Psoas muscle (tissue), 8 donors: ENCODE results near the gene MRPL38. TPM values are rescaled to one million over a fixed set of nuclear protein-coding genes. Genes with fewer than 3 reads are reported as not detected.

Experiments
- ATAC-seq, 4 donors: fragments of 200-7000 bp; cut with Tn5 transposase; one replicate each; pipeline ENCODE4 v1.9.1; 2020; ENCODE audit warnings: moderate library complexity in 3 of 4, mild to moderate bottlenecking in 2 of 4
- DNase-seq, 2 donors: peaks; one replicate each; pipeline ENCODE4 v3.0.0-alpha.2; 2020
- H3K27ac ChIP-seq: fragments of 200-600 bp; one replicate; pipeline ENCODE4 v1.8.0; 2022
- H3K27me3 ChIP-seq, 3 donors: fragments of 200-600 bp in 1 of 3; one replicate each; pipeline versions ENCODE4 v1.6.1 to v1.8.0; 2013 to 2022; ENCODE audit warnings: low read length in 2 of 3, mild to moderate bottlenecking in 2 of 3, moderate library complexity in 1 of 3; ENCODE audit not compliant: insufficient read depth in 3 of 3
- H3K36me3 ChIP-seq, 2 donors: fragments of 200-600 bp in 1 of 2; one replicate each; pipeline versions ENCODE4 v1.6.1 to v1.8.0; 2013 to 2022; ENCODE audit warnings: low read depth in 1 of 2, mild to moderate bottlenecking in 1 of 2, moderate library complexity in 1 of 2; ENCODE audit not compliant: insufficient read depth in 1 of 2
- H3K4me1 ChIP-seq: fragments of 200-600 bp; one replicate; pipeline ENCODE4 v1.8.0; 2022
- H3K4me3 ChIP-seq: fragments of 200-600 bp; one replicate; pipeline ENCODE4 v1.8.0; 2022; ENCODE audit warnings: mild to moderate bottlenecking
- H3K9me3 ChIP-seq: fragments of 200-600 bp; one replicate; pipeline ENCODE4 v1.8.0; 2022
- WGBS, 3 donors: extraction: QIAGEN DNeasy Blood & Tissue Kit; methylation state at CpG; one replicate each; pipeline versions ENCODE4 v1.1.6 to v1.1.7; 2013; 5-methylcytosine and 5-hydroxymethylcytosine counted together
- intact Hi-C, 2 donors: fragments of 100-400 bp; cut with DNase I; formaldehyde crosslinking; loops; one replicate each; pipeline versions ENCODE4 v1.11.0 to v1.14.2; 2022
- polyA plus RNA-seq, 3 donors: library from polyadenylated mRNA; stranded (reverse); fragments of 200-250 nt; gene quantifications; one replicate each; pipeline ENCODE4 v1.2.3, GENCODE V29; 2013
- total RNA-seq, 4 donors: library from RNA; stranded (reverse); fragmentation: NEBNext Ultra II Directional in 2 of 4; extraction: Animal tissue kit (Norgen Biotek cat#: 25700) in 2 of 4; gene quantifications; one replicate each; pipeline versions ENCODE4 v1.2.1 to v1.2.4, GENCODE V29; 2021 to 2023
- TF ChIP-seq, protein P1 (sequence below): fragments of 200-600 bp; IDR thresholded peaks from one replicate; pipeline ENCODE4 v1.8.0; 2022; ENCODE audit warnings: antibody characterized with exemption
- donor health status: healthy with polysubstance abuse.
- donor health status: DM: no; HTN: no; CAD: no; lungs with moderate emphysema.
- donor health status: Bipolar disorder and iron deficiency.
- donor health status: healthy.
- donor health status: DM: yes; HTN: yes; CAD: no.
- donor health status: DM: no; HTN: no; CAD: no.
- donor health status: DM: no; HTN: no; CAD: no.
- donor health status: DM: yes; HTN: yes; CAD: no.

The MRPL38 gene
- total and polyA plus RNA-seq, 7 donors: 104 to 168 (median 115) TPM

DNA sequence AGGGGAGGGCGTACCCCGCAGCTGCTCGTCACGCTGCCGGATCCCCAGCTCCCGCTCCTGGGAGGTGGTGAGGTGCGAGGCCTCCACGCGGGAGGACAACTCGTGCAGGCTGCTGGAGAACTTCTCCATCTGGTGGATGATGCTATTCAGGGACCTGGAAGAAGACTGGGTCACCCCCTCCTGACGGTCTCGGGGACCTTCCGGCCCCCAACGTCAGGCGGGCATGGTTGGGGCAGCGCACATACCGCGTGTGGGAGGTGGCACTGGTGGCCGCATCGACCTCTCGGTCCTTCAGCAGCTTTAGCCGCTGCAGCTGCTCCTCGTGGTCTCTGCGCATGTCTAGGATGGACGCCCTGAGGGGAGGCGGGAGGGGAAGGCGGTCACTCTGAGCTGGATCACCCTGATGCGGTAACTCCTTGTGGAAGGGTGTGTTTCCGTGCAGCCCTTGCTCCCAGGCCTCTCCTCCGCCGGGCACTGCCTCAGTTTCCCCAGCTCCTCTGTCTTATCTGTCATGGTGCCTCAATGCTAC, 13.3 kb upstream of the MRPL38 start:
- Histone ChIP-seq H3K36me3 (peaks cover 0 to 3% of the 10 kb centered on the region in 2 donors), H3K9me3 (no peaks in the 10 kb centered on the region), H3K4me1 (no peaks in the 10 kb centered on the region), H3K4me3 (no peak overlapping the region), H3K27ac (no peak overlapping the region), H3K27me3 (no peaks in the 10 kb centered on the region)
- intact Hi-C loops: loop anchor here in 1 of 2 donors (10.0 kb wide), 1 partner anchor 377 kb away; no protein-coding TSS in a partner anchor
- ATAC-seq (no peak), DNase-seq (no peak)
- TF ChIP-seq, protein P1, sequence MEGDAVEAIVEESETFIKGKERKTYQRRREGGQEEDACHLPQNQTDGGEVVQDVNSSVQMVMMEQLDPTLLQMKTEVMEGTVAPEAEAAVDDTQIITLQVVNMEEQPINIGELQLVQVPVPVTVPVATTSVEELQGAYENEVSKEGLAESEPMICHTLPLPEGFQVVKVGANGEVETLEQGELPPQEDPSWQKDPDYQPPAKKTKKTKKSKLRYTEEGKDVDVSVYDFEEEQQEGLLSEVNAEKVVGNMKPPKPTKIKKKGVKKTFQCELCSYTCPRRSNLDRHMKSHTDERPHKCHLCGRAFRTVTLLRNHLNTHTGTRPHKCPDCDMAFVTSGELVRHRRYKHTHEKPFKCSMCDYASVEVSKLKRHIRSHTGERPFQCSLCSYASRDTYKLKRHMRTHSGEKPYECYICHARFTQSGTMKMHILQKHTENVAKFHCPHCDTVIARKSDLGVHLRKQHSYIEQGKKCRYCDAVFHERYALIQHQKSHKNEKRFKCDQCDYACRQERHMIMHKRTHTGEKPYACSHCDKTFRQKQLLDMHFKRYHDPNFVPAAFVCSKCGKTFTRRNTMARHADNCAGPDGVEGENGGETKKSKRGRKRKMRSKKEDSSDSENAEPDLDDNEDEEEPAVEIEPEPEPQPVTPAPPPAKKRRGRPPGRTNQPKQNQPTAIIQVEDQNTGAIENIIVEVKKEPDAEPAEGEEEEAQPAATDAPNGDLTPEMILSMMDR: no peak
- 89 to 92% (median 89%) methylated on average over 31 of the region's 31 CpGs for WGBS, 3 donors

DNA sequence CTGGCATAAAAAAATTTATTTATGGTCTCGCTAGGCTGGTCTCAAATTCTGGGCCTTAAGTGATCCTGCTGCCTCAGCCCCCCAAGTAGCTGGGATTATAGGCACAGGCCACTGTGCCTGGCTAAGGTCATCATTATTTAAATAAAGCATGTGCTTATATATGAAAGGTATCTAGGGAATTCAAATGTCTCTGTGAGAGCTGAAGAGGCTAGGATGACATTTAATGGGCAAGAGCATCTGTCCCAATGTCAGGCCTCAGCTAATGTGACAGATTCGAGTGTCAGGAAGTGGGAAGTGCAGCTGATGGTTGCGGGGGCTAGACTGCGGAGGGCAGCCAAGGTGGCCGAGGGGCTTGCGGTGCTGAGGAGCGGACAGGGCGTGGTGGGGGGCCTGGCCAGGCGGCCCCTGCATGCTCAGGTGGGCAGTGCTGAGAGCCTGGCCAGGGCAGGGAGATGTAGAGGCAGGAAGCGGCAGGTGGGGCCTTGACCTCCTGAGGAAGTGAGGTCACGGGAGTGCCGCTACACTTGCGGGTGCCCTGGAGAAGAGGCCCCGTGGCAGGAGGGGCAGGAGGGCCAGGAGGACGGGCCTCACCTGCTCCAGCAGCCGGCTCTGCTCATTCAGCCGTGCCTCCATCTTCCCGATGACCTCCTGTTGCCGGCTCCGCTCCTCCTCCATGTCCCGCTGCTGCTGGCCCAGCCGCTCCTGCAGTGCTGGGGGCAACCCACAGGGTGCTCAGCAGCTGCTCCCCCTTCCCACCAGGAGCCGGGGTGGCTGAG, 12.6 kb upstream of the MRPL38 start:
- no peak overlapping the region for H3K27ac ChIP-seq
- H3K9me3 ChIP-seq: no peaks in the 10 kb centered on the region
- intact Hi-C loops: loop anchor here in 1 of 2 donors (10.0 kb wide), 1 partner anchor 377 kb away; no protein-coding TSS in a partner anchor
- ATAC-seq: no peak
- no peaks in the 10 kb centered on the region for H3K4me1 ChIP-seq
- 81 to 88% (median 83%) methylated on average over 20 to 22 of the region's 23 CpGs for WGBS, 3 donors
- DNase-seq: no peak
- no peaks in the 10 kb centered on the region for H3K27me3 ChIP-seq
- TF ChIP-seq, protein P1: no peak
- no peak overlapping the region for H3K4me3 ChIP-seq
- H3K36me3 ChIP-seq: peaks cover 0 to 1% of the 10 kb centered on the region in 2 donors

DNA sequence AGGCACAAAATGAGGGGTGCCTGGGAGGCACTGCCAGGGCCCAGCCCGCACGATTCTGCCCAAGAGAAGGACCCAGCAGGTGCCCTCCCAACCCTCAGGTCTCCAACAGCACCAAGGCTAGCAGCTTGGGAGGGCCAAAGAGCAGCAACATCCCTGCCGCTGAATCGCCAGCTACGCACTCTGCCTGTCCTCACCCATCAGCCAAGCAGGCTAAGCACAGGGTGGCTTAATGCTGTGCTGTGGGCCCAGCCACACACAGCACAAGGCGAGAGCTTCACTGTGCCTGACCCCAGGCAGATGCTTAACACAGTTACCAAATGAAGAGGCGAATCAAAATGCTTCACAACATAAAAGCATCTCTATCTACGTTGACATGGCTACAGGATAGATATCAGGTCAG, 10.6 kb upstream of the MRPL38 start:
- H3K36me3 ChIP-seq: peaks cover 0 to 9% of the 10 kb centered on the region in 2 donors
- TF ChIP-seq, protein P1: no peak
- H3K9me3 ChIP-seq: no peaks in the 10 kb centered on the region
- ATAC-seq: no peak
- WGBS, 3 donors: 85 to 91% (median 86%) methylated on average over 8 of the region's 8 CpGs
- no peaks in the 10 kb centered on the region for H3K4me1 ChIP-seq
- H3K27me3 ChIP-seq: no peaks in the 10 kb centered on the region
- intact Hi-C loops: loop anchor here in 1 of 2 donors (10.0 kb wide), 1 partner anchor 380 kb away; no protein-coding TSS in a partner anchor
- DNase-seq: no peak
- no peak overlapping the region for H3K27ac ChIP-seq
- H3K4me3 ChIP-seq: no peak overlapping the region

DNA sequence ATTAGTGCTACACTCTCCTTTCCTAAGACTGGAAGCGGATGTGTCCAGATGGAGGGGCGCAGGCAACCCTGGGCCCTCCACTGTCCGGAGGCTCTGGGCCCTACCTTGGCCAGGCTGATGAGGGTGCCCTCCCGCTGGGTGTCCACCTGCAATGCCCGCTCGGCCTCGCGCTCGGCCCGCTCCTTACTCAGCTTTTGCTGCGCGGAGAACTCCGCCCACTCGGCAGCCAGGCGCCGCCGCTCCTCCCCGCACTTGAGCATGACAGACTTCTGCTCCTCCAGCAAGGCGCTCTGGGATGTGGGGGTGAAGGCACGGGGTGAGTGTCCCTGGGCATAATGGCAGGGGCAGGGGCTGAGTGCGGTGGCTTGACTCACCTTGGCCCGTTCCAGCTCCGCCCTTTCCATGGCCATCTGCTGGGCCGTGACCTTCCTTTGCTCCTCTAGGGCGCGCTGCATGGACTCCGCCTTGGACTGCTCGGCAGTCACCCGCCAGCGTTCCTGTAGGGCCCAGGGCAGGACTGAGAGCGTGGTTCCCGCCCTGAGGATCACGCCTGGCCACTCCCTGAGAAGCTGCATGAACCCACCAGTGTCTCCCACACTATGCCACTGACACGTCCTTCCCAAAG, 10.1 kb upstream of the MRPL38 start:
- no peak overlapping the region for H3K27ac ChIP-seq
- H3K4me1 ChIP-seq: no peaks in the 10 kb centered on the region
- H3K36me3 ChIP-seq: peaks cover 0 to 9% of the 10 kb centered on the region in 2 donors
- TF ChIP-seq, protein P1: no peak
- WGBS, 3 donors: 92 to 94% (median 92%) methylated on average over 34 of the region's 34 CpGs
- no peak overlapping the region for H3K4me3 ChIP-seq
- no peak for ATAC-seq
- no peaks in the 10 kb centered on the region for H3K9me3 ChIP-seq
- intact Hi-C loops: loop anchor here in 1 of 2 donors (10.0 kb wide), 1 partner anchor 380 kb away; no protein-coding TSS in a partner anchor
- no peaks in the 10 kb centered on the region for H3K27me3 ChIP-seq
- no peak for DNase-seq
